CD1c-positive myeloid dendritic cell (primary cell): ENCODE measurements around the gene MAP1LC3B.
"Not testable (repeated sequence)": the region's sequence is repeated elsewhere in the genome, so short reads cannot be mapped to it uniquely, and the experiment has no call there.

Source experiments
- DNase-seq: peaks from one replicate; pipeline ENCODE4 v3.0.0-alpha.2; 2016; ENCODE audit errors: extremely low spot score

MAP1LC3B gene

DNA sequence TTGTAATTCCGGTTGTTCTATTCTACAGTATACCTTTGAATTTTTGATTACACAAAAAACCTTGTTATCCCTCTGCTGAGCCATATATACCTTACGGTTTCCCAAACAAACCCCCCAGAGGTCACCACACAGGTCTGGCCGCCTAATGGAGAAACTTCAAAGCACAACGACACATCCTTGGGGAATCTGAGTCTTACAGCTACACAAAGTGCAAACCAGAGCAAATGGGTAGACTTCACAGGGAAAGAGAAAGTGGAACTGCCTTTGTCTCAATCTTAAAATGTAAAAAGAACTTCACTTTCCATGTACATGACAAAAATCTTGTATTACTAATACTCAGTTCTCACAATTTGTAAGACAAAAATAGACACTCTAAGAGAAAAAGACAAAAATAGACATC lies 11.3 kb upstream of the MAP1LC3B start:
- DNase-seq = no peak

DNA sequence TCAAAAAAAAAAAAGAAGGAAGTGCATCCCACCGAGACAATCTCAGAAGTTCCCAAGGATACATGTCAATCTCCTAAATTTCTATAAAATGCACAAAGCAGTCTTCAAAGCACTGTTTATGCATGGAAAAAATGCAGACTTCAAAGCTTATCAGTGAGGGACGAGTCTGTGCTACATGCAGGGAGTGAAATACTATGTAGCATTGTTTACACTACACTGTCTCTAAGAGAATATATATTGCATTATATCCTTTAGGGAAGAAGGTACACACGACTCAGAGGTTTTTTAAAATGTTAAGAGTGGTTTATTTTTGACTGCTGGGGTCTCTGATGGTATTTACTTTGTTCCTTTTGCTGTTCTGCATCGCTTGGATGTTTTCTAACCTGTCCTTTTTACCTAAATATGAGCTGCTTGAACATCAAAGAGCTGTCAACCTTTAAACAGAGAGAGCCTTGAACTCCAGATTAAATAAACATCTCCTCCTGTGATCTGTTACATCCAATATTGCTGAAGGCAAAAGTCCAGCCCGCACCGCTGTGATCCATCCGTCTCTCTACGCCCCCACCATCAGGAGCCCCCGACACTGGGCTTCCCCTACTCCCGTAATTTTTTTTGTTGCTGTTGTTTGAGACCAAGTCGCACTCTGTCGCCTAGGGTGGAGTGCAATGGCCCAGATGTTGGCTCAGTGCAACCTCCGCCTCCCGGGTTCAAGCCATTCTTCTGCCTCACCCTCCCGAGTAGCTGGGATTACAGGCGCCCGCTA lies 9.9 kb upstream of the MAP1LC3B start:
- no peak for DNase-seq

DNA sequence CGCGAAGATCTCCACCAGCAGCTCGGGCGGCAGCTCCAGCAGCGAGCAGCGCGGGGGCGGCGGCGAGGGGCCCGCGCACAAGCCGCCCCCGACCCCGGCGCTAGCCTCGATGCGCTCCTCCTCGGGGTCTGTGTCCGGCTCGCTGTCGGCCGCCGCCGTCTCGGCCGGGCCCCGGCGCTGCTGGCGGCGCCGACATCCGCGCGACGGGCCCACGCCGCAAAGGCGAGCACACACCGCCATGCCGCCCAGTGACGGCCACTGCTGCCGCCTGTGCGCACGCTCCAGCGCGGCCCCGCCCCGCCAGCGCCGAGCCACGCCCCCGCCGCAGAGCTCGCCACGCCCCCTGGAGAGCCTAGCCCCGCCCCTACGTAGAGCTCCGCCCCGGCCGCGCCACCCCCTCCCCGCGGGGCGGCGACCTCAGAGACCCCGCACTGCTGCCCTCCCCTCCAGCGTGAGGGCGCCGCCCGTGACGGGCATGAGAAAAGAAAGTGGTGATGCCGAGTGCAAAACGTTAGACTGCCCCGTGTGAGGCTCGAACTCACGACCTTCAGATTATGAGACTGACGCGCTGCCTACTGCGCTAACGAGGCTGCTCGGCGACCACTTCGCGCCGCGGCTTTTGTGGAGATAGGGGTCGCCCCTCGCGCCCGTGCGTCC lies 8.5 kb upstream of the MAP1LC3B start, which contains the start of gene FBXO31:
Gene FBXO31 (minus strand): TSS at position 272 of the 657 bp plus-strand sequence. CDS start 32 bp downstream, at position 240.
- peak; percentile 91 for DNase-seq

DNA sequence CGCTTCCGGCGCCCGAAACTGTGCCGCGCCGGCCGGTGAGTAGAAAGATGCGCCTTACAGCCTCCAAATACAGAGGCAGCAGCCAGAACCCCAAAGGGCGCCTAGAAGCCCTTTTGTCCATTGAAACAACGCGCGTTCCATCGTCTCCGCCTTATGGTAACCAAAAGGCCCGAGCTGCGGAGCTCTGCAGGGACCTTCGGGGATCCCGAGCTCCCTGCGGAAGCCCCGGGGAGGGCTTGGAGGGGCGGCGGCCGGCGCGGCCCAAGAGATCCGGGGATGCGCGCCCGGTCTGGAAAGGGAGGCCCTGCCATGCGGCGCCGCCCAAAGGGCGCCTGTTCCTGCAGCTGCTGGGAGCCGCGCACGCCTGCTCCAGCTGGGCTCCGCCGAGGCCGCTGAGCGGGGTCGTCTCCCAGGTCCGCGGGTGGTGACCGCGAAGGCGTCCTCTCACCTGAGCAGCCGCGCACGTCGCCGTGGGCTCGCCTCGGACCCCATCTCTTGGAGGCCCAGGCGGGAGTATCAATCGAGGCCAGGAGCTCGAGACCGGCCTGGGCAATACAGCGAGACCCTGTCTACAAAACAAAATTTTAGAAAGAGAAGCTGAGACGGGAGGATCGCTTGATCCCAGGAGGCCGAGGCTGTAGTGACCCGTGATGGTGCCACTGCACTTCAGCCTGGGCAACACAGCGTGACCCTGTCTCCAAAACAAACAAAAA lies 7.8 kb upstream of the MAP1LC3B start:
- DNase-seq = no peak

DNA sequence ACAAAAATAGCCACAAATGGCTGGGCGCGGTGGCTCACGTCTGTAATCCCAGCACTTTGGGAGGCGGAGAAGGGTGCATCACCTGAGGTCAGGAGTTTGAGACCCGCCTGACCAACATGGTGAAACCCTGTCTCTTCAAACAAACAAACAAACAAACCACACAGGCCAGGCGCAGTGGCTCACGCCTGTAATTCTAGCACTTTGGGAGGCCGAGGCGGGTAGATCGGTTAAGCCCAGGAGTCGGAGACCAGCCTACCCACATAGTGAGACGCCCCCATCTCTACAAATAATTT lies 7.3 kb upstream of the MAP1LC3B start:
- not testable (repeated sequence) for DNase-seq

DNA sequence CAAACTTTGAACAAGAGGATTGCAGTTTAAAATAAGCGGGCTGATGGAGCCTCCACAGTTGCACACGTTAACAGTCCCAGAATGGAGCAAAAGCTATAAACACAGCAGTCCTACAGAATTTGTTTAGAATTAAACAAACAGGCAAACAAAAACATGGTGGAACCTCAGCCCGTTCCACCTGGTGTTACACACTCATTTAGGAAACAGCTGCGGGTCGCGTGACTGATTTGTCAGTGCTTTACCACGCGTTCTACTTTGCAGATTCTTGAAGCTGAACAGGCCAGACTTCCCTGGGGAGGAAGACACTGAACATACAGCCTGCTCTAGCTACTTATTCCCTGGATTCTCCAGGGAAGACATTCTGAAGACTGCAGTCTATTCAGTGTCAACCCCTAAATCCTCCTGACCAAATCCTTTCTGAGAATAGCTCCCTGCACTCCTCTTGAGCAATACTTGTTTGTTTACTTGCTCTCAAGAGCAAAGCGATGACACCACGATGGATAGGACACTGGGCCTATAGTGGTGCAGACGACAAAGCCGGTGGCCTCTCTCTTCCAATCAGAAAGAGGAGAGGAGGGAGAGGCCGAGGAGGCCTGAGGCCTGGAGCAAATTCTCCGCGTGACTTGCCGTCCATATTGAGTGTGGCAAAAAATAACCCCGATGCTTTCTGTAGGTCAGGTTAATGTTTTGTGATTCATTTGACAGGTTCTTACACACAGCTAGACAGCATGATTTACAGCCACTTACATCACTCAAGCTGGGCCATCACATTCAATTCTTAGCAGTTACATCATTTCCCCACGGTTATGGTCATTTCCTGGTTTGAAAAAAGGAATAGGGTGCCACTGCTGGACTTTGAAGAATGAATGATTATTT lies 4.0 kb upstream of the MAP1LC3B start:
- DNase-seq = peak; percentile 97

DNA sequence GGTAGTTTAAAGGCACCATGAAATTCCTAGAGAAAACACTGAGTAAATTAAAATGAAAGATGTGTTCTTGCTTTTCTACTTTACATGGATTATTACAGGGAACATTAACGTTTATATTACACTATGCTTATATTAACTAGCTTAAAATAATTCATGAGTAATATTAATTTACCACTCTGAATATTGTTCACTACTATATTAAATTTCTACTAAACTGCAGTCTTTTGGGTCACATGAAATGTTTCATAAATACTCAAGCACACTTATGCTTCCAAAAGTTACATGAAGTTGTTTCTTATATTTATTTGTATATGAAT lies 3.4 kb upstream of the MAP1LC3B start:
- no peak for DNase-seq

DNA sequence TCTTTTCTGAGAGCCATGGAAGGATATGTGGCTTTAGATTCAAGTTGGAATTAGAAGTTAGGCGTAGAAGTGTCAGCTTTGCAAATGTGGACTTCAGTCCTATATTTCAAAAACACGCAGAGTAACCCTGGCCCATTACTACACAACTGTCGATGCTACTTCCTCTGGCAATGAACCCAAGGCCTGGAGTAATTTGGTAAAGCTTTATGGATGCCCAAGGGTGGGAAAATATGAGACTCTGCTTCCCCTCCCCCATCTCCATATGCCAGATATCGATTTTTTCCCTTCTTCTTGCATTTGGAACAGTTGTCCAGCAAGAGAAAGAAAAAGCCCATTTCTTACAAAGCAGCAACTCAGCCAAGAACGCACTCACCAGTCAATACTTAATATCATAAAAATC lies 2.9 kb upstream of the MAP1LC3B start:
- no peak for DNase-seq

DNA sequence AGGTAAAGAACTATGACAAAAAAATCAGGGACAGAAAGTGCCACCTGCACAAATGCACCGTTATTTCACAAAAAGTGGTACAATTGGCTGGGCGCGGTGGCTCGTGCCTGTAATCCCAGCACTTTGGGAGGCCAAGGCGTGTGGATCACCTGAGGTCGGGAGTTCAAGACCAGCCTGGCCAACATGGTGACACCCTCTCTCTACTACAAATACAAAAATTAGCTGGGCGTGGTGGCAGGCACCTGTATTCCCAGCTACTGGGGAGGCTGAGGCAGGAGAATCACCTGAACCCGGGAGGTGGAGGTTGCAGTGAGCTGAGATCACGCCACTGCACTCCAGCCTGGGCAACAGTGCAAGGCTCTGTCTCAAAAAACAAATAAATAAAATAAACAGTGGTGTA lies 2.2 kb upstream of the MAP1LC3B start:
- DNase-seq = not testable (repeated sequence)

DNA sequence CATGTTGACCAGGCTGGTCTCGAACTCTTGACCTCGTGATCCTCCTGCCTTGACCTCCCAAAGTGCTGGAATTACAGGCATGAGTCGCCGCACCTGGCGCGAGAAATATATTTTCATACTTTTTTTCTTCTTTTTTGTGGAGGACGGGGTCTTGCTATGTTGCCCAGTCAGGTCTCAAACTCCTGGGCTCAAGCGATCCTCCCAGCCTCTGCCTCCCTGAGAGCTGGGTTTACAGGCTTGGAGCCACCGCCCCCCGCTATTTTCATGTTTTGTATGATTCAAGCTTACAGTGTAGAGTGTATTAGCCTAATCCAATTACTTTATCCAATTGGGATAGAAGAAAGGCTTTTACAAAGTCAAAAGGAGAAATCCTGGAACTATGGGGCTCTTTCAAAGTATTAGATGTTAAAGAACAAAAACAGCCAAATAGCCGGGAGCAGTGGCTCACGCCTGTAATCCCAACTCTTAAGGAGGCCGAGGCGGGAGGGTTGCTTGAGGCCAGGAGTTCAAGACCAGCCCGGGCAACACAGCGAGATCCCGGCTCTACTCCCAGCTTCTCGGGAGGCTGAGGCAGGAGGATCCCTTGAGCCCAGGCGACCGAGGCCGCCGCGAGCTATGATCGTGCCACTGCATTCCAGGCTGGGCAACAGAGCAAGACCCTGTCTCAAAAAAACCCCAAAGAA lies 1.4 kb upstream of the MAP1LC3B start:
- DNase-seq = no peak

DNA sequence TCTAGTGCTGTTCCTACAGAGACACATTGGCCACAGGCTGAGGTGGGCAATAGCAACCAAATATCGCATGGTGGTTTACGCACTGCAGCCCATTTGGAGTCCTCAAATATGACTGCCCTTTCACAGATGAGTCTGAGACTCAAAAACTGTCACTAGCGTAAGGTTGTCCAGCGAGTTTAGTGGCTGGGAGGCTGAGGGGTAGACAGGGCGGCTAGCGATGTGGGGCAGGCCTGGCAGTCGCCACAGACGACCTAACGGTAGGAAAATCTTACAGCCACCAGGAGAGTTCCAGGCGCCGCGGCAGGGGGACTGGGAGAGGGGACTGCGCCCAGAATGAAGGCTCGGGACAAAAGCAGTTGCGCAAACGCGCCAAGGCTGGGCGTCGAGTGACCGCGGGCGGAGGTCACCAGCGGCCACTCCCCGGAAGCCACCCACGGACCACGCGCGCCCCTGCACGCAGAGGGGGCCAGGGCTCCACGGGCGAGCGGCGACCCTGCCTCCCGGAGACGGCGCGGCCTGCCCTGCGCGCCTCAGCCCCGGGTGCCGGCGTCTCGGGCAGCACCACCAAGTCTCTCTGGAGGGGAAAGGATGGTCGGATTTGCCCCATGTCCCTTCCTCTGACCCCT lies 699 bp upstream of the MAP1LC3B start:
- DNase-seq = peak; percentile 92

DNA sequence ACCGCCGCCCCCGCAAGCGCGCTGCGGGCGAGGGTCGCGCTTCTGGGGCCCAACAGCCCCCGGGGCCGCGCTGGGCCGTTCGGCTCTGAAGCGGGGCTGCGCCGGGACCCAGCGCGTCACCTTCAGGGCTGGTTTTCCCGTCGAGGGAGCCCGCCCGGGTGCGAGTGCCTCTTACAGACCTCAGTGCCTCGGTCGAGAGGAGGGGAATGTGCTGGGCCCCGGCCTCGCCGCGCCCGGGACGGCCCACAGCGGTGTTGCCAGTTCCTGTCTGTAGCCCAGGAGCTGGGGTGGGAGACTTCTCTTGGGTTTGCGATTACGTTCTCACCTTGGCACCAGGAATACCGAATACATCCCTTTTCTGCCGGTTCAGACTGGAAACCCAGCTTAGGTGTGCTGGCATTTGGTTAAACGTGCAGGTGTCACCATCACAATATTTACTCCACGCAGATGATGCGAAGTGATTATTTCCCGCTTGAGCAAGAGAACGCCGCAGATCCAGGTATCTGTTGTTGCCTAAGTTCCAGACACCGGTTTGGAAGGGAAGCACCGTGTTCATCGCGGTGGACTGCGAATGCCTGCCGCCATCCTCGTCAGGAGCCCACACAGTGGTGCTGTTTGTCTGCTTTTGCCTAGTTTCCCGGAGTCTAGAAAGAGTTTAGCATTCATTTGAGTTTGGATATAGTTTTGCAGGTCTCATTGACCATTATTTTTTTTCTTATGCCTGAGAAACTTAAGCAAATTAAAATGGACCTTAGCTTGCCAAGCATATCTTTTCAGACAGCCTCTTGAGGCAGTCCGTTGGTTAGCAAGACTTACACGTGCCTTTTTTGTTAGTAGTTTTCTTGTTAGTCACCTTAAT lies 914 bp downstream of the MAP1LC3B start:
- peak; percentile 48 for DNase-seq

DNA sequence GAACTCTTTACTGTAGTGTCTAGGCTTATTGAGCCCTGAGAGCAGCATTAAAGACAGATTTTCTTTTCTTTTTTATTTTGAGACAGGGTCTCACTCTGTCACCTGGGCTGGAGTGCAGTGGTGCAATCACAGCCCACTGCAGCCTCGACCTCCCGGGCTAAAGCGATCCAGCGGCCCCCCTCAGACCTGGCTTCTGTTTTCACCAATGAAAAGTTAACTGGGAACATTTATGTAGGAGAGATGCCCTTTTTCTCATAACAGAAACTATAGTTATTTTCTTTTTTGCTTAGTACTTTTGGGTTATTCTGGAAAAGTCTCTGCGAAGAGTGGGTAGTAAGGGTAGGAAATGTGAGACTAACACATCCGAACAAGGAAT lies 1.5 kb downstream of the MAP1LC3B start:
- DNase-seq = no peak

DNA sequence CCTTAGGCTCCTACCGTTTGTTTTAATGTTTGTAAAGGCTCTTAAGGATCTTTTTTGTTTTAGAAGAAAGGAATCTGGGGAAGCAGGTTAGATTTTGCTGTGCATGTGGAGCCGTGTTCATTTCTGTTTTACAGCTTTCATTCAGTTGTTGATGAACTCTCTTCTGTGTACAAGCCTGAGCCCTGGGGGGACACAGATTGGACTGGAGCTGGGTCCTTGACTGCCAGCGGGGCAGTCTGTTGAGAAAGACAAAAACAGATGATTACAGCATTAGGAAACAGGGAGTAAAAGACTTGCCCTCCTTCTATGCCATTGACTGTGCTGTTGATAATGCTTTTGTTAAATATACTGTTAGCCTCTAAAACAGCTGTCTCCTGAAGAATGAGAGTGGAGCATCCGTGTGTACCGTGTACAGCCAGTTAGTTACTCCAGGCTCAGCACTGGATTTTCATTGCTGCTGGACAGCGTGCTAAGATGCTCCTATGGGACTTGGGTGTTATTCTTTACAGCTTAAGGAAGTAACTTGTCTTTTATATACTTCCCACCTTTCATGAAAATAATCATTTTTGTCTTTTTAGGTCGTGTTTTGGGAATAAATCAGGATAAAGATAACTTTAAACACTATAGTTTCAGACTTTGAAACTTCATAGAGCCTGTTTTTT lies 3.2 kb downstream of the MAP1LC3B start:
- DNase-seq = no peak

DNA sequence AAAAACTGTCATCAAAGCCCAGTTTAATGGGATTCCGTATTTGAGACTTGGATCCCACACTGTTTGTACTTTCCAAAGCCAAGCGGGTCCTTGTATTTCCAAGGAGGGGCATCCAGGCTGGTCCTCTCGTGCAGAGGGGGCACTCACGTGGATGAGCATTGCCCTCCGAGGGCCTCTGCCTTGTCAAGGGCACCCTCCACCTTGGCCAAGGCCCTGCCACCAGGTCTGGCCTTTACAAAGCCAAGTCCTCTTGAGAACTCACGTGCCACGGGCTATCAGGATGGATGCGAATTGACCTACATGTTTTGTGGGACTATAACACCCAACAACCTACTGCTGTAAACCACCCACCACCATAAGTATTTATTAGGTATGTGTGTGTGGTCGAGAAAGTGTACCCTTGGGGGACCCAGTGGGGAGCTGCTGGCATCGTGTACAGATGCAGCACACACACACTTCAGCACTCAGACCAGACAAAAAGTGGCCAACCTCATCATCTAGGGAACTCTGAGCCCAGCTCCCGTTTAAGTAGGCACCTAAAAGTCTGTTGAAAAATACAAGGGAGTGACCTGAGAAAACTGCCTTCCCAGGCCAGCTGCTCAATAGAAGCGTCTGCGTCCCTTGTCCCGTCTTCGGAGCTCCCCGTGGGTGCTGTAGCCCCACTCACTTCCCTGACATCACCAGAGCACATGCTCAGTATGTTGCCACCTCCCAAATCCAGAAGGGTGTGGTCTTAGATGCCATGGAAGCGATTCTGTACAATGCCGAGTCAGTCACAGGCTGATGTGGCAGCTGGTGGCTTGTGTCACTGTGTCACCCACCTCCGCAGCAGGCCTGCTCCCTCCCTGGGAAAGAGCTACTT lies 12.9 kb downstream of the MAP1LC3B start:
- DNase-seq = no peak

DNA sequence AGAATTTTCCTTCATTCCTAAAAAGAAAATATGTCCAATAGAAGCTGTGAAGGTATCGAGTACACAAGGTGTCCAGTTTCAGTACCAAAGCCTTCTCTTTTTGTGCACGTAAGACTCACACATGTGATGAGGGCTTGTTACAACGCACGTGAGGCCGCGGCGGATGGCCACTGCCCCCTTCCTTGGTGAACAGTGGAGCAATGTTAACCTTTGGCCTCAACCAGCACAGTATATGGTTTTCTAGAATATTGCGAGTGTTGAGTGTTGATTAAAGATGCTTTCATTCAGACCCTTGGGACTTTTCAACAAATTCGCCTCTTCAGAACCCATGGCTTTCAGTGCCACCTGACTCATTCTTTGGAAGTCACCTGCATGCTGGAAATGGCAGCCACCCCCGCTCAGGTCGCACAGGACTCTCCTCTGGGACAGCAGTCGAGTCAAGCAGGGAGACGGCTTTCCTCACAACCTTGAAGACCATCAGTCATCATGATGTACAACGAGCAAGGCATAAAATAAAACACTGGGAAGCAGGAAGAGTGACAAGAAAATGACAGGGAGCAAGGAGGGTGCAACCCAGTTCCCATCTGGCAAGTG lies 14.5 kb downstream of the MAP1LC3B start:
- DNase-seq = no peak

DNA sequence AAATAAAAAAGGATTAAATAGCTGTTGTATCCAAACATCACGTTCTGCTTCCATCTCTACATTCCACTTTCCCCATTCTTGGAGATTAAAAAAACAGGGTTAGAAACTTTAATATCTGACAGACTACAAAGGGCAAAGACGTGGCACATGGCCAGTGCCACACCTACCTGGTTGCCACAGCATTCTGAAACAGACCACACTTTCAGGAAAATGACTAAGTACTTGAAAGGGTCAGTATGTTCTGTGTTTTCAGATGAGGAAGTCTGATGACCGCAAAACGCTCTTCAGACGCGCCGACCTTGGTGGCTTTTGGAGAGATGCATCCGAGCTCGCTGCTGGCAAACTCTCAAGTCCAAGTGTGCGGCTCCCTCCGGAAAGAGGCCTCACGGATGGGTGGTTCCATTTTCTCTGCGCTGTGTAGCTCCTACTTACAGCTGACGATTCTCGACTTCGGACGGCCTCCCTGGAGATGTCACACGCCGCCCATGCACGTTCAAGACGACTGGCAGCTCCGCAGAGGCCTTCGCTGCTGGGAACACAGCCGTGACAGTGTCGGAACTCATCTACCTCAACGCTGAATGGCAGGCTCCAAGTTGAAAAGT lies 15.5 kb downstream of the MAP1LC3B start:
- peak; percentile 61 for DNase-seq

DNA sequence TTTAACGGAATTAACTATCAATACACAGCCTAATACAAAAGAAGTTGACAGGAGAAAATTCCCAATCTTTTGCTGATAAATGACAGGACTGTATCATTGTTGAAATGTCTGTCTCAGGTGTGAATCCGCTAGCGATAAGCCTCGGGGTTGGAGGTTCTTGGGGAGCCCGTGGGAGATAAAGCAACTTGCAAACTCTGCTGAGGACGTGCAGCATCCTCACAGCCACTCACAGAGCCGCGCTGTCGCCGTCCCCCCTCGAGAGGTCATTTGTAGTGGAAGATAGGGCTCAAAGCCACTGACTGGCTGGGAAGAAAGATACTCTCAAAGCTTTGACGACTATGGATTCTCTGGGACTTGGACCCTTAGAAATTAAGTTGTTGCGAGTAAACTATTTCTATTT lies 17.0 kb downstream of the MAP1LC3B start:
- no peak for DNase-seq
